Naive thymus-derived CD4-positive, alpha-beta T cell (primary cell): Measurements from ENCODE around the gene IRF3. TPM values are rescaled to one million over a fixed set of nuclear protein-coding genes. Genes with fewer than 3 reads are reported as not detected.

ENCODE experiments used
- microRNA-seq: library from miRNA; unstranded; fragments of <30 nt; microRNA quantifications from one replicate; pipeline ENCODE4 v1.2.0, GENCODE V29; 2022; ENCODE audit warnings: borderline microRNAs expressed
- polyA plus RNA-seq, 2 donors: library from polyadenylated mRNA; unstranded; fragments of 300-500 nt; fragmentation: Illumina TruSeq; gene quantifications; one replicate each; pipeline ENCODE4 v1.2.3, GENCODE V29; 2021
- total RNA-seq, 6 experiments: library from RNA in 5 of 6; stranded (reverse) in 5 of 6; gene quantifications; 1 replicate in 5 of 6; 2 replicates in 1 of 6; pipeline ENCODE4 v1.2.3 and lab custom pipeline; 2021 to 2026

The IRF3 gene
- total and polyA plus RNA-seq, 7 experiments from 2014 or later, result 55.5 to 346 (median 178) TPM

Small RNA genes within 50 kb of the gene (microRNA-seq; reads per million reads assigned to microRNA genes)
- gene MIR5088, result not detected

Other genes with a start within 250 kb of the IRF3 start
- not detected for gene PTH2, start 242.4 kb downstream of the IRF3 start, total RNA-seq
- gene PTH2, start 242.4 kb downstream of the IRF3 start, polyA plus RNA-seq, result not detected
- gene GFY, start 240.5 kb downstream of the IRF3 start, total RNA-seq, result not detected
- not detected for gene GFY, start 240.5 kb downstream of the IRF3 start, polyA plus RNA-seq
- gene SLC17A7, start 224.3 kb downstream of the IRF3 start, total RNA-seq, result under 1 TPM in 2 of 5 experiments, not detected in 3; 0.12 to 0.22 TPM
- gene SLC17A7, start 224.3 kb downstream of the IRF3 start, polyA plus RNA-seq, result not detected
- gene PIH1D1, start 214.0 kb downstream of the IRF3 start, total RNA-seq, result 100 to 1,000 TPM; 136 to 183 (median 159) TPM
- 10 to 100 TPM; 62.7 to 91.8 TPM for gene PIH1D1, start 214.0 kb downstream of the IRF3 start, polyA plus RNA-seq
- gene ALDH16A1, start 212.6 kb downstream of the IRF3 start, total RNA-seq, result 10 to 100 TPM; 27.6 to 38.1 (median 33.3) TPM
- gene ALDH16A1, start 212.6 kb downstream of the IRF3 start, polyA plus RNA-seq, result 10 to 100 TPM; 28.3 to 37.8 TPM
- 100 to 1,000 TPM in 3 of 5 experiments, 10 to 100 TPM in 2; 90.6 to 401 (median 280) TPM for gene FLT3LG, start 191.6 kb downstream of the IRF3 start, total RNA-seq
- 100 to 1,000 TPM; 148 to 168 TPM for gene FLT3LG, start 191.6 kb downstream of the IRF3 start, polyA plus RNA-seq
- gene RPL13A, start 178.2 kb downstream of the IRF3 start, total RNA-seq, result 1,000 to 10,000 TPM; 2,467 to 6,044 (median 5,762) TPM
- gene RPL13A, start 178.2 kb downstream of the IRF3 start, polyA plus RNA-seq, result 1,000 to 10,000 TPM; 3,356 to 4,438 TPM
- gene RPS11, start 169.4 kb downstream of the IRF3 start, total RNA-seq, result 1,000 to 10,000 TPM; 2,065 to 3,362 (median 2,972) TPM
- gene RPS11, start 169.4 kb downstream of the IRF3 start, polyA plus RNA-seq, result 1,000 to 10,000 TPM; 2,125 to 2,254 TPM
- gene FCGRT, start 153.2 kb downstream of the IRF3 start, total RNA-seq, result 100 to 1,000 TPM in 1 of 5 experiments, 10 to 100 TPM in 3, 1 to 10 TPM in 1; 8.2 to 177 (median 47.5) TPM
- gene FCGRT, start 153.2 kb downstream of the IRF3 start, polyA plus RNA-seq, result 100 to 1,000 TPM; 117 to 129 TPM
- 10 to 100 TPM in 1 of 5 experiments, 1 to 10 TPM in 4; 1.9 to 14.5 (median 3.5) TPM for gene RCN3, start 137.9 kb downstream of the IRF3 start, total RNA-seq
- 10 to 100 TPM in 1 of 2 donors, 1 to 10 TPM in 1; 6.9 to 12.3 TPM for gene RCN3, start 137.9 kb downstream of the IRF3 start, polyA plus RNA-seq
- gene NOSIP, start 85.3 kb downstream of the IRF3 start, total RNA-seq, result 100 to 1,000 TPM; 222 to 267 (median 228) TPM
- 1,000 to 10,000 TPM in 1 of 2 donors, 100 to 1,000 TPM in 1; 933 to 1,232 TPM for gene NOSIP, start 85.3 kb downstream of the IRF3 start, polyA plus RNA-seq
- gene PRRG2, start 84.5 kb downstream of the IRF3 start, total RNA-seq, result 1 to 10 TPM in 2 of 5 experiments, under 1 TPM in 3; 0.44 to 2.9 (median 0.58) TPM
- under 1 TPM in 1 of 2 donors, not detected in 1; 0.30 TPM for gene PRRG2, start 84.5 kb downstream of the IRF3 start, polyA plus RNA-seq
- gene PRR12, start 74.7 kb downstream of the IRF3 start, total RNA-seq, result 10 to 100 TPM; 45.6 to 69.4 (median 60.0) TPM
- gene PRR12, start 74.7 kb downstream of the IRF3 start, polyA plus RNA-seq, result under 1 TPM; 0.25 to 0.74 TPM
- gene RRAS, start 25.7 kb downstream of the IRF3 start, total RNA-seq, result 10 to 100 TPM; 11.0 to 18.6 (median 13.8) TPM
- 10 to 100 TPM; 31.8 to 37.0 TPM for gene RRAS, start 25.7 kb downstream of the IRF3 start, polyA plus RNA-seq
- 10 to 100 TPM; 35.0 to 74.9 (median 48.8) TPM for gene SCAF1, start 23.6 kb downstream of the IRF3 start, total RNA-seq
- 1 to 10 TPM; 1.4 to 3.7 TPM for gene SCAF1, start 23.6 kb downstream of the IRF3 start, polyA plus RNA-seq
- 10 to 100 TPM; 11.3 to 57.2 (median 22.6) TPM for gene BCL2L12, start 76 bp upstream of the IRF3 start, total RNA-seq
- gene BCL2L12, start 76 bp upstream of the IRF3 start, polyA plus RNA-seq, result 10 to 100 TPM; 11.4 to 14.8 TPM
- 100 to 1,000 TPM in 1 of 5 experiments, 10 to 100 TPM in 4; 73.1 to 169 (median 95.3) TPM for gene PRMT1, start 11.4 kb upstream of the IRF3 start, total RNA-seq
- gene PRMT1, start 11.4 kb upstream of the IRF3 start, polyA plus RNA-seq, result 100 to 1,000 TPM; 126 to 145 TPM
- gene ADM5, start 23.7 kb upstream of the IRF3 start, total RNA-seq, result 1 to 10 TPM; 2.8 to 7.5 (median 4.6) TPM
- gene ADM5, start 23.7 kb upstream of the IRF3 start, polyA plus RNA-seq, result under 1 TPM in 1 of 2 donors, not detected in 1; 0.34 TPM
- 1 to 10 TPM in 4 of 5 experiments, under 1 TPM in 1; 0.96 to 6.0 (median 1.5) TPM for gene CPT1C, start 25.3 kb upstream of the IRF3 start, total RNA-seq
- gene CPT1C, start 25.3 kb upstream of the IRF3 start, polyA plus RNA-seq, result 1 to 10 TPM in 1 of 2 donors, not detected in 1; 1.7 TPM
- 1 to 10 TPM; 1.4 to 3.6 (median 2.8) TPM for gene TSKS, start 97.4 kb upstream of the IRF3 start, total RNA-seq
- gene TSKS, start 97.4 kb upstream of the IRF3 start, polyA plus RNA-seq, result 1 to 10 TPM in 1 of 2 donors, under 1 TPM in 1; 0.51 to 1.1 TPM
- 10 to 100 TPM; 38.2 to 83.3 (median 56.7) TPM for gene AP2A1, start 101.1 kb upstream of the IRF3 start, total RNA-seq
- gene AP2A1, start 101.1 kb upstream of the IRF3 start, polyA plus RNA-seq, result 1 to 10 TPM; 3.8 to 8.3 TPM
- gene FUZ, start 147.4 kb upstream of the IRF3 start, total RNA-seq, result 10 to 100 TPM; 16.0 to 28.4 (median 26.8) TPM
- 1 to 10 TPM; 3.8 to 6.3 TPM for gene FUZ, start 147.4 kb upstream of the IRF3 start, polyA plus RNA-seq
- gene MED25, start 152.4 kb upstream of the IRF3 start, total RNA-seq, result 10 to 100 TPM; 36.8 to 75.2 (median 55.4) TPM
- 10 to 100 TPM; 10.8 to 16.7 TPM for gene MED25, start 152.4 kb upstream of the IRF3 start, polyA plus RNA-seq
- gene PTOV1, start 185.3 kb upstream of the IRF3 start, total RNA-seq, result 100 to 1,000 TPM in 4 of 5 experiments, 10 to 100 TPM in 1; 92.8 to 170 (median 160) TPM
- gene PTOV1, start 185.3 kb upstream of the IRF3 start, polyA plus RNA-seq, result 10 to 100 TPM; 49.0 to 68.6 TPM
- 100 to 1,000 TPM; 141 to 174 (median 154) TPM for gene PNKP, start 201.7 kb upstream of the IRF3 start, total RNA-seq
- gene PNKP, start 201.7 kb upstream of the IRF3 start, polyA plus RNA-seq, result 10 to 100 TPM; 19.4 to 24.8 TPM
- gene AKT1S1, start 211.5 kb upstream of the IRF3 start, total RNA-seq, result 10 to 100 TPM; 15.9 to 25.7 (median 21.2) TPM
- gene AKT1S1, start 211.5 kb upstream of the IRF3 start, polyA plus RNA-seq, result 1 to 10 TPM; 4.7 to 5.8 TPM
- 100 to 1,000 TPM in 1 of 5 experiments, 10 to 100 TPM in 4; 42.9 to 106 (median 53.0) TPM for gene TBC1D17, start 211.8 kb upstream of the IRF3 start, total RNA-seq
- 10 to 100 TPM; 11.6 to 22.2 TPM for gene TBC1D17, start 211.8 kb upstream of the IRF3 start, polyA plus RNA-seq
- 1 to 10 TPM; 1.2 to 6.8 (median 1.9) TPM for gene IL4I1, start 231.0 kb upstream of the IRF3 start, total RNA-seq
- not detected for gene IL4I1, start 231.0 kb upstream of the IRF3 start, polyA plus RNA-seq